ENCODE measurements around the gene SPTBN1. TPM values are rescaled to one million over a fixed set of nuclear protein-coding genes. Genes with fewer than 3 reads are reported as not detected.
A peak's percentile ranks its signal among the peaks of the same experiment; 100 is the strongest.

The SPTBN1 gene
- total RNA-seq, 1 experiment from 2014 or later, result 146 TPM

DNA sequence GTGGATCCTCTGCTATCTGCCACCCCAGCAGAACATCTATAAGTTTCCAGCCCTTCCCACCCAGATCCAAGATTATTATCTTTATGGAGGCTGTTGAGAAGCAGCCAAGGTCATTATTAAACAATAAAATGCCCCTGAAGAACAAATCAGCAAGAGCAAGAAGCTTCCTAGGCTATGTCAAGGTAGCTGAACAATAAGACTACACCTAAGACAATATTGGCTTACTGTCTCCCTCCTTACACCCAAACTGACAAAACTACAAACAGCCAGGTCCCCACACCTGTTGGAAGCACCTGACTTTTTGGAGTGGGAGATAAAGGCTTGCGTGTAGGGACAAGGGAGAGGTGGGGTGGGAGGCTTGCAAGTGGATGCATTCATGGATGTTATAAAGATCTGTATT, 128.5 kb downstream of the SPTBN1 start:
- intact Hi-C loops (cut with micrococcal nuclease; ENCODE audit: unreplicated experiment), result no loop called here
- Histone ChIP-seq H3K27ac (ENCODE audit: low read depth, low read length, poor library complexity, severe bottlenecking) (no peak overlapping the region), H3K27me3 (replicated peaks; ENCODE audit: insufficient read depth, low read depth, low read length, poor library complexity) (no peaks in the 10 kb centered on the region), H3K4me1 (ENCODE audit: insufficient read depth, low read length, poor library complexity, severe bottlenecking) (peaks cover 85% of the 10 kb centered on the region), H3K4me3 (ENCODE audit: low read depth, low read length, poor library complexity, severe bottlenecking) (no peak overlapping the region), H3K9me3 (ENCODE audit: low read depth, low read length, poor library complexity, severe bottlenecking) (no peaks in the 10 kb centered on the region), H3K36me3 (ENCODE audit: insufficient read depth, low read length, poor library complexity, severe bottlenecking) (no peaks in the 10 kb centered on the region)
- ChIA-PET CTCF (no interaction called here), POLR2A (ENCODE audit: low non-redundant PET) (interaction anchor here (0.5 kb wide), 1 partner anchor 38 kb away, joined by 3 read pairs; no protein-coding TSS in a partner anchor)
- TF ChIP-seq, protein P1, sequence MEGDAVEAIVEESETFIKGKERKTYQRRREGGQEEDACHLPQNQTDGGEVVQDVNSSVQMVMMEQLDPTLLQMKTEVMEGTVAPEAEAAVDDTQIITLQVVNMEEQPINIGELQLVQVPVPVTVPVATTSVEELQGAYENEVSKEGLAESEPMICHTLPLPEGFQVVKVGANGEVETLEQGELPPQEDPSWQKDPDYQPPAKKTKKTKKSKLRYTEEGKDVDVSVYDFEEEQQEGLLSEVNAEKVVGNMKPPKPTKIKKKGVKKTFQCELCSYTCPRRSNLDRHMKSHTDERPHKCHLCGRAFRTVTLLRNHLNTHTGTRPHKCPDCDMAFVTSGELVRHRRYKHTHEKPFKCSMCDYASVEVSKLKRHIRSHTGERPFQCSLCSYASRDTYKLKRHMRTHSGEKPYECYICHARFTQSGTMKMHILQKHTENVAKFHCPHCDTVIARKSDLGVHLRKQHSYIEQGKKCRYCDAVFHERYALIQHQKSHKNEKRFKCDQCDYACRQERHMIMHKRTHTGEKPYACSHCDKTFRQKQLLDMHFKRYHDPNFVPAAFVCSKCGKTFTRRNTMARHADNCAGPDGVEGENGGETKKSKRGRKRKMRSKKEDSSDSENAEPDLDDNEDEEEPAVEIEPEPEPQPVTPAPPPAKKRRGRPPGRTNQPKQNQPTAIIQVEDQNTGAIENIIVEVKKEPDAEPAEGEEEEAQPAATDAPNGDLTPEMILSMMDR (conservative IDR thresholded peaks at IDR 0.05; ENCODE audit: low read depth, low read length), result no peak
- TF ChIP-seq EZH2 (IDR thresholded peaks at IDR 0.05; ENCODE audit: borderline replicate concordance, low read depth, low read length, poor library complexity, severe bottlenecking), result no peak
- BruUV-seq (replicated peaks), result no TSS peak
- no peak for DNase-seq (ENCODE audit: low spot score)

DNA sequence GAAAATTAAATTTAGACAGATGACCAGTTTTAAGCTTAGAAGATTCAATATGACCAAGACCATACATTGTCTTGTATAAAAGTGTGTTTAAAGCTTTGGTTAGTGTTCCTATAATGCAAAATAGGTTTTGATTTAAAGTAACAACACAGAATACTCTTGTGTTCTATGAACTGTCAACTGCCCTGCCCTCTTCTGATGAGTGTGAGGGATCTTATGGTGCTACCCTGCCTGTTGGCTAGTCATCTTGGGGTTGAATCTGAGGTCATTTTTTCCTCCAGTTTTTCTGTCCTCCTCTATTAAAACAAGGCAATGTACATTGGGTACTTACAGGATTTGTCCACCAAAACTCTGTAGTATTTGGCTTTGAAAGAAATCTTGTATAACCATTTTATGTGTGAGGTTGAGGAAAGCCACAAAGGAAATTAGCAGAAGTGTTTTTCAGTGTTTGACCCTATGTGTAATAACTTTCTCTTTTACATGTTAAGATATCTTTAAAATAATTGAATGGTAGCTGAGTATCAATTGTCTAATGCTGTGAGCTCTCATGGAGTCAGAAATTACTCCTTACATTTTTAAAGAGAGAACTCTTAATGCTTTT, 129.1 kb downstream of the SPTBN1 start:
- Histone ChIP-seq H3K27me3 (replicated peaks; ENCODE audit: insufficient read depth, low read depth, low read length, poor library complexity) (no peaks in the 10 kb centered on the region), H3K27ac (ENCODE audit: low read depth, low read length, poor library complexity, severe bottlenecking) (peak overlapping the region; percentile 9), H3K4me1 (ENCODE audit: insufficient read depth, low read length, poor library complexity, severe bottlenecking) (peaks cover 88% of the 10 kb centered on the region), H3K4me3 (ENCODE audit: low read depth, low read length, poor library complexity, severe bottlenecking) (no peak overlapping the region), H3K9me3 (ENCODE audit: low read depth, low read length, poor library complexity, severe bottlenecking) (no peaks in the 10 kb centered on the region), H3K36me3 (ENCODE audit: insufficient read depth, low read length, poor library complexity, severe bottlenecking) (no peaks in the 10 kb centered on the region)
- BruUV-seq (replicated peaks), result no TSS peak
- POLR2A ChIA-PET (ENCODE audit: low non-redundant PET), result interaction anchor here (0.5 kb wide), 1 partner anchor 38 kb away, joined by 3 read pairs; no protein-coding TSS in a partner anchor
- intact Hi-C loops (cut with micrococcal nuclease; ENCODE audit: unreplicated experiment), result no loop called here
- CTCF ChIA-PET, result no interaction called here
- TF ChIP-seq EZH2 (IDR thresholded peaks at IDR 0.05; ENCODE audit: borderline replicate concordance, low read depth, low read length, poor library complexity, severe bottlenecking), result no peak
- TF ChIP-seq, protein P1 (conservative IDR thresholded peaks at IDR 0.05; ENCODE audit: low read depth, low read length), result no peak
- no peak for DNase-seq (ENCODE audit: low spot score)

DNA sequence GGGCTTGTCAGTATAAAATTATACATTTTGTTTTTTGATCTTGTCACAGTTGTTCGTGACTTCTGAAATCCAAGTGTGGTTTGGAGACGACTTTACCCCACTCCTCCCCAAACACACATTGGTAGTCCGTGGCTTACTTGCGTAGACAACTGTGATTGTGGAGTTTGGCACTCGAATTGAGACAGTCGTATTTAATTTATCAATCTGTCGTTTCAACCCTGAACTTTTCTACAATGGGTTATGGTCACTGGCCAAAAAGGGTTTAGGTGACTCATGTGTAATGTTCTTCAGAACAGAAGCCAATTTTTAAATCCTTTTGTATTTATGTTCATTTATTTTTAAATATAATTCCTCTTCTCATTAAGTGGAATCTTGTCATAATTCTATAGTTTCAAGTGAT, 129.9 kb downstream of the SPTBN1 start:
- POLR2A ChIA-PET (ENCODE audit: low non-redundant PET), result no interaction called here
- H3K27me3 ChIP-seq (replicated peaks; ENCODE audit: insufficient read depth, low read depth, low read length, poor library complexity), result no peaks in the 10 kb centered on the region
- H3K9me3 ChIP-seq (ENCODE audit: low read depth, low read length, poor library complexity, severe bottlenecking), result no peaks in the 10 kb centered on the region
- CTCF ChIA-PET, result no interaction called here
- no TSS peak for BruUV-seq (replicated peaks)
- intact Hi-C loops (cut with micrococcal nuclease; ENCODE audit: unreplicated experiment), result no loop called here
- TF ChIP-seq, protein P1 (conservative IDR thresholded peaks at IDR 0.05; ENCODE audit: low read depth, low read length), result no peak
- TF ChIP-seq EZH2 (IDR thresholded peaks at IDR 0.05; ENCODE audit: borderline replicate concordance, low read depth, low read length, poor library complexity, severe bottlenecking), result no peak
- H3K36me3 ChIP-seq (ENCODE audit: insufficient read depth, low read length, poor library complexity, severe bottlenecking), result no peaks in the 10 kb centered on the region
- no peak overlapping the region for H3K27ac ChIP-seq (ENCODE audit: low read depth, low read length, poor library complexity, severe bottlenecking)
- DNase-seq (ENCODE audit: low spot score), result peak; percentile 46
- peaks cover 95% of the 10 kb centered on the region for H3K4me1 ChIP-seq (ENCODE audit: insufficient read depth, low read length, poor library complexity, severe bottlenecking)
- H3K4me3 ChIP-seq (ENCODE audit: low read depth, low read length, poor library complexity, severe bottlenecking), result no peak overlapping the region

Data from A673 (cell line).